Stimulated activated naive CD8-positive, alpha-beta T cell treated with anti-CD3 and anti-CD28 coated beads, Interleukin-15, amount 100 ng/mL, for 72 hours (primary cell): ENCODE data around the gene ADAMTS14.

ENCODE experiments used
- ATAC-seq: fragments of 150-1000 bp; cut with Tn5 transposase; 2 replicates; pipeline ENCODE4 v1.10.0; 2021; ENCODE audit warnings: mild to moderate bottlenecking, moderate library complexity
- DNase-seq, 2 donors: peaks; one replicate each; pipeline ENCODE4 v3.0.0; 2021 to 2022
- H3K27ac Mint-ChIP-seq, 2 donors: one replicate each; pipeline ENCODE4 v1.8.0; 2022; ENCODE audit warnings: mild to moderate bottlenecking in 2 of 2, mixed read lengths in 2 of 2, moderate library complexity in 2 of 2
- H3K27me3 Mint-ChIP-seq: one replicate; pipeline ENCODE4 v1.8.0; 2022; ENCODE audit warnings: mixed read lengths
- H3K4me1 Mint-ChIP-seq: one replicate; pipeline ENCODE4 v1.8.0; 2022; ENCODE audit warnings: mild to moderate bottlenecking, mixed read lengths
- H3K4me3 Mint-ChIP-seq, 2 donors: one replicate each; pipeline ENCODE4 v1.8.0; 2022; ENCODE audit warnings: mild to moderate bottlenecking in 2 of 2, mixed read lengths in 2 of 2, moderate library complexity in 1 of 2
- H3K9me3 Mint-ChIP-seq, 2 donors: one replicate each; pipeline ENCODE4 v1.8.0; 2022; ENCODE audit warnings: mixed read lengths in 2 of 2

Gene ADAMTS14

GRCh38 chr10:70691611-70692010 lies 19.3 kb downstream of the ADAMTS14 start:
- Mint-ChIP-seq H3K27me3 (no peaks in the 10 kb centered on the region), H3K4me1 (no peaks in the 10 kb centered on the region), H3K9me3 (no peaks in the 10 kb centered on the region), H3K27ac (no peak overlapping the region), H3K4me3 (no peak overlapping the region)
- no peak for ATAC-seq
- no peak for DNase-seq

DNA sequence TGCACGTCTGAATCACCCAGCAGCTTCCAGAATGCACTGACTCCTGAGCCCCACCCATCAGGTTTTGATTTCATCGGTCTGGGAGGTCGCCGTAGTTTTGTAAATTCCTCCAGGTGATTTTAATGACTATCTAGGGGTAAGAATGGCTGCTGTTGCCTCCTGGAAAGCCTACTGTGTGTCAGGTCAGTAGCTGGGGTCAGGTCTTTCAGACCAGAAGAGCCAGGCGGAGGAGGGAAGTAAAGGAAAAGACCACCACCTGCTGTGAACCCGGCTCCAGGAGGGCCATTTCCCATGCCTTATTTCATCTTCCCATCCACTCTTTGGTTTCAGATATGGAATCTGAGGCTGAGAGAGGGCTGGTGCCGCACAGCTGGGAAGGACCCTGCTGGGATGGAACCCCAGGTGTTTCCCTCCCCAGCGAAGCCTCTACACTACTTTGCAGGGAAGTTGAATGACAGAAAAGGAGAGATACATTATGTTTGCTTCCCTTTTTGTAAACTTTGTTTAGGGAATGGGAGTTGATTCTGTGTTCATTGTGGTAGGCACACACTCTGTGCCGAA lies 19.8 kb downstream of the ADAMTS14 start:
- no peaks in the 10 kb centered on the region for H3K9me3 Mint-ChIP-seq
- no peak overlapping the region for H3K4me3 Mint-ChIP-seq
- H3K27me3 Mint-ChIP-seq = no peaks in the 10 kb centered on the region
- no peaks in the 10 kb centered on the region for H3K4me1 Mint-ChIP-seq
- ATAC-seq = no peak
- DNase-seq = no peak
- H3K27ac Mint-ChIP-seq = no peak overlapping the region

DNA sequence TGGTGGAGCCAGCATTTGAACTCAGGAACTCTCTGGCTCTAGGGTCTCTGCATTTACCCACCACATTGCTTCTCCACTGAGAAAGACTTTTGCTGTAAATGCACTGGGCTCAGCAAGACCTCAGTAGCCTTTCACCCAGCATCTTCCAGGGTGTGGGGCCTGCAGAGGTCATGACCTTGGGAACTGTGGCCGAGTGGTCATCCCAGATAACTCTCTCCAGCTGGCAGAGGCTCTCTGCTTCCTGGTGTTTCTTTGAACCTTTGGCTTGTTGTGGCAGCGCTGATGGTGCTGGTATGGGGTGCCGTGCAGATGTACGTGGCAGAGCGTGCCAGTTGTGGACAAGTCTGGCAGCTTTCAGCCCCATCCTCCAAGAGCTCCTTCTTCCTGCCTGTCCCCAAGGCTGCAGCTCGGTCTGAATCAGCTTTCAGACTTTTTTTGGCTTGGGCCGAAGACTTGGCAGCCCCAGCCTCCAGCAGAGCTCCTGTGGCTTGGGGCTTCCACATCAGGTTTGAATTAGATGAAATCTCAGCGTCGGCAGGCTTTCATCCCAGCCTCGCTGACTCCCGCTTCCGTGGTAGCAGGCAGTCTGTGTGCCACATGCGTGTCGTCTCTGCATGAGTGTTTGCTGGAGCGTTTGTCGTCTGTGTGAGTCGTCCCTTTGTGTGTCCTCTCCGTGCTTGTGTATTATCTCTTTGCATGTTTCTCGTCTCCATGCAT lies 21.5 kb downstream of the ADAMTS14 start:
- DNase-seq = no peak
- H3K27ac Mint-ChIP-seq = no peak overlapping the region
- no peaks in the 10 kb centered on the region for H3K9me3 Mint-ChIP-seq
- H3K4me1 Mint-ChIP-seq = no peaks in the 10 kb centered on the region
- no peaks in the 10 kb centered on the region for H3K27me3 Mint-ChIP-seq
- ATAC-seq = no peak
- H3K4me3 Mint-ChIP-seq = no peak overlapping the region

- no peaks in the 10 kb centered on the region for H3K4me1 Mint-ChIP-seq
- H3K27me3 Mint-ChIP-seq = no peaks in the 10 kb centered on the region
- H3K27ac Mint-ChIP-seq = no peak overlapping the region
- ATAC-seq (no peak), DNase-seq (no peak)
- no peak overlapping the region for H3K4me3 Mint-ChIP-seq
- no peaks in the 10 kb centered on the region for H3K9me3 Mint-ChIP-seq
Measured at GRCh38 chr10:70694418-70695141, 22.3 kb downstream of the ADAMTS14 start.

GRCh38 chr10:70695241-70696030 lies 23.1 kb downstream of the ADAMTS14 start:
- ATAC-seq (no peak), DNase-seq (no peak)
- Mint-ChIP-seq H3K4me1 (no peaks in the 10 kb centered on the region), H3K4me3 (no peak overlapping the region), H3K27me3 (no peaks in the 10 kb centered on the region), H3K27ac (no peak overlapping the region), H3K9me3 (no peaks in the 10 kb centered on the region)

- H3K27ac Mint-ChIP-seq = peak overlapping the region in 1 of 2 donors; percentile 5
- no peak for ATAC-seq
- no peaks in the 10 kb centered on the region for H3K9me3 Mint-ChIP-seq
- no peak for DNase-seq
- H3K4me3 Mint-ChIP-seq = no peak overlapping the region
- H3K27me3 Mint-ChIP-seq = no peaks in the 10 kb centered on the region
- no peaks in the 10 kb centered on the region for H3K4me1 Mint-ChIP-seq
Measured at GRCh38 chr10:70698211-70698610, 25.9 kb downstream of the ADAMTS14 start.

GRCh38 chr10:70699063-70699658 lies 26.9 kb downstream of the ADAMTS14 start:
- Mint-ChIP-seq H3K4me1 (no peaks in the 10 kb centered on the region), H3K27me3 (no peaks in the 10 kb centered on the region), H3K9me3 (no peaks in the 10 kb centered on the region), H3K4me3 (no peak overlapping the region), H3K27ac (no peak overlapping the region)
- no peak for DNase-seq
- no peak for ATAC-seq

DNA sequence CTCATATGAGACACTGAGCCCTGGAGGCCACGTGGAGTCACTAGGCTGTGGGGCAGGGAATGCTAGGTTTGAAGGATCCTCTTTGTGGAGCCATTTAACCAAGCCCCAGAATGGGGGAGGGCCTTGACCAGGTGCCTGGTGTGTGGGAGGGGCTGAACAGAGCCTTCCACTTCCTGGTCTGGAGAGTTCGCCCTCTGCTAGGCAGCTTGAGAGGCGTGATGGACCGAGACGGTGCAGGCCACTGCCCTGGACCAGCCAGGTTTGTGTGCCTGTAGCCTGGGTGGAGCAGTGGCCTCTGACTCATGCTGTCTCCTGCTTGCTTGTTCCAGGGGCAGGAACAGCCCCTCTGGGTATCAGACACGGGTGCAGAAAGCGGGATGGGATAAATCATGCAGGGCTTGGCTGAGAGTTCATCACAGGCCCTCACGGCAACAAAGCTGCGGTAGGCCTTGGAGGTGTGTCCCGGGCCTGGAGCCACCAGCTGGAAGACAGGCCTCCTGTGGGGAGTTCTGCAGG lies 27.4 kb downstream of the ADAMTS14 start:
- Mint-ChIP-seq H3K9me3 (no peaks in the 10 kb centered on the region), H3K4me3 (no peak overlapping the region), H3K4me1 (no peaks in the 10 kb centered on the region), H3K27me3 (no peaks in the 10 kb centered on the region), H3K27ac (no peak overlapping the region)
- ATAC-seq = no peak
- no peak for DNase-seq

DNA sequence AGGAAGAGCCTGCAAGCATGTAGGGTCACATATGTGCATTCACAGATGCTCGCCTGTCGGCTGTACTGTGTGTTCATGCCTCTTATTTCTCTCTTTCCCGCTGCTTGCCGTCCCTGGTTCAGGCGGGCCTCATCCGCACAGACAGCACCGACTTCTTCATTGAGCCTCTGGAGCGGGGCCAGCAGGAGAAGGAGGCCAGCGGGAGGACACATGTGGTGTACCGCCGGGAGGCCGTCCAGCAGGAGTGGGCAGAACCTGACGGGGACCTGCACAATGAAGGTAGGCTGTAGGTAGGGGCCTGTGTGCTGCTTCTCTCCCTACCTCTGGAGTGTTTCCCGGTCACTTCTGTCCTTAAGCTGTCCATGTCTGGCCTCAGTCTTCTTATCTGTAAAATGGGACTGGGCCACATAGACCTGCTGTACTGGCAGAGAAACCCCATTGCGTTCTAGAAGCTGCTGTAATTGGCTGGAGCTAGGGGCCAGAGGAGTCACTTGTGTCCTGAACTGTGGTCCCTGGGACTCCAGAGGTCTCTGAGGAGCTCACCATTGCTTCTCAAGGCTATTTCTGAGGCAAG lies 30.0 kb downstream of the ADAMTS14 start:
- no peaks in the 10 kb centered on the region for H3K9me3 Mint-ChIP-seq
- no peak overlapping the region for H3K4me3 Mint-ChIP-seq
- no peaks in the 10 kb centered on the region for H3K27me3 Mint-ChIP-seq
- ATAC-seq = no peak
- H3K4me1 Mint-ChIP-seq = no peaks in the 10 kb centered on the region
- DNase-seq = no peak
- H3K27ac Mint-ChIP-seq = no peak overlapping the region

DNA sequence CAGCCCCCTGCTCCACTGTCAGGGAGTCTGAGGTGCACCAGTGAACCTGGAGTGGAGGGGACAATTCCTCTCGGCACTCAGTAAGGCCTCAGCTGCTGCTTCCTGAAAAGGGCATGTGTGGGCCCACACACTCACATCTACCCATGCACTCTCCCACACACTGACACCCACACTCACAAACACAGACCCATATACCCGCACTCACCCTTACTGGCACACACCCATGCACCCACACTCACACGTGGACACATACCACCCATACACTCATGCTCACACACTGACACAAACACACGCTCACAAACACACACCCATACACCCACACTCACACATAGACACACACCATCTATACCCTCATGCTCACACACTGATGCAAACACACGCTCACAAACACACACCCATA lies 31.9 kb downstream of the ADAMTS14 start:
- Mint-ChIP-seq H3K27ac (no peak overlapping the region), H3K4me1 (no peaks in the 10 kb centered on the region), H3K4me3 (no peak overlapping the region), H3K9me3 (no peaks in the 10 kb centered on the region), H3K27me3 (no peaks in the 10 kb centered on the region)
- DNase-seq (no peak), ATAC-seq (no peak)

- no peak for ATAC-seq
- H3K9me3 Mint-ChIP-seq = no peaks in the 10 kb centered on the region
Measured at GRCh38 chr10:70705121-70705861, 33.0 kb downstream of the ADAMTS14 start.

DNA sequence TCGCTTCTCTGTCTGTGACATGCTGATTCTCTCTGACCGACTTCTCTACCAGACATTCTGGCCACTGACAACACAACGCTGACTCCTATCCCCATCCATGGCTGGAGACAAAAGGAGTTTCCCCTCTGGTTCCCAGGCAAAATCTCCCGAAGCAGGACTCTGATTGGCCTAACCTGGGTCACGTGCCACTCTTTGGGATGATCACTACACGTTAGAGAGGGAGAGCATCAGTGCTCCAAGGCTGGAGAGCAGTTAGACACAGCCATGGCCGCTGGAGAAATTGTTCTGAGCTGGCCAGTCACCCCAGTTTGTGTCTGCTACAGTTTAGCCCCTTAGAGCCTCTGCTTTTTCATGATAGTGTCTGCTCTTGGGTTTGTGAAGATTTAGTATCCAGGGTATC lies 38.9 kb downstream of the ADAMTS14 start:
- Mint-ChIP-seq H3K27ac (peak overlapping the region in 1 of 2 donors; percentile 23), H3K4me3 (no peak overlapping the region), H3K4me1 (peaks cover 11% of the 10 kb centered on the region), H3K9me3 (no peaks in the 10 kb centered on the region), H3K27me3 (no peaks in the 10 kb centered on the region)
- DNase-seq (no peak), ATAC-seq (no peak)

More at GRCh38 chr10:70705121-70705861, 33.0 kb downstream of the ADAMTS14 start:
- Mint-ChIP-seq H3K27ac (no peak overlapping the region), H3K4me3 (no peak overlapping the region), H3K27me3 (no peaks in the 10 kb centered on the region), H3K4me1 (no peaks in the 10 kb centered on the region)
- DNase-seq = no peak

- ATAC-seq (no peak), DNase-seq (no peak)
- peaks cover 17% of the 10 kb centered on the region for H3K4me1 Mint-ChIP-seq
- no peak overlapping the region for H3K4me3 Mint-ChIP-seq
- no peaks in the 10 kb centered on the region for H3K9me3 Mint-ChIP-seq
- H3K27ac Mint-ChIP-seq = no peak overlapping the region
- H3K27me3 Mint-ChIP-seq = no peaks in the 10 kb centered on the region
Measured at GRCh38 chr10:70711911-70712310, 39.6 kb downstream of the ADAMTS14 start.

GRCh38 chr10:70714245-70714644 lies 41.9 kb downstream of the ADAMTS14 start:
- DNase-seq (no peak), ATAC-seq (no peak)
- H3K4me1 Mint-ChIP-seq = peaks cover 17% of the 10 kb centered on the region
- no peak overlapping the region for H3K27ac Mint-ChIP-seq
- H3K9me3 Mint-ChIP-seq = no peaks in the 10 kb centered on the region
- no peak overlapping the region for H3K4me3 Mint-ChIP-seq
- no peaks in the 10 kb centered on the region for H3K27me3 Mint-ChIP-seq
